Spleen (tissue), 11 donors: ENCODE measurements around the gene FETUB. TPM values are rescaled to one million over a fixed set of nuclear protein-coding genes. Genes with fewer than 3 reads are reported as not detected.

ENCODE experiments used
- DNase-seq: peaks from one replicate; pipeline ENCODE4 v3.0.0-alpha.2; 2020
- H3K27ac ChIP-seq, 8 donors: fragments of 200-600 bp; sonication (generic) in 7 of 8; 1 replicate in 4 of 8; 2 replicates in 4 of 8; pipeline versions ENCODE4 v1.5.0 to v1.8.0; 2016 to 2021; ENCODE audit warnings: inconsistent platforms in 4 of 8, mild to moderate bottlenecking in 4 of 8, moderate library complexity in 1 of 8
- H3K27me3 ChIP-seq, 7 donors: fragments of 200-600 bp; sonication (generic) in 6 of 7; replicated peaks in 1 of 7; 1 replicate in 4 of 7; 2 replicates in 3 of 7; pipeline versions ENCODE4 v1.5.0 to v1.8.0; 2016 to 2021; ENCODE audit warnings: inconsistent platforms in 3 of 7, mild to moderate bottlenecking in 1 of 7
- H3K36me3 ChIP-seq, 6 donors: fragments of 200-600 bp; sonication (generic) in 5 of 6; 1 replicate in 4 of 6; 2 replicates in 2 of 6; pipeline versions ENCODE4 v1.5.0 to v1.8.0; 2016 to 2021; ENCODE audit warnings: inconsistent platforms in 2 of 6
- H3K4me1 ChIP-seq, 6 donors: fragments of 200-600 bp; sonication (generic) in 5 of 6; 1 replicate in 3 of 6; 2 replicates in 3 of 6; pipeline versions ENCODE4 v1.5.0 to v1.8.0; 2016 to 2021; ENCODE audit warnings: inconsistent platforms in 3 of 6
- H3K4me3 ChIP-seq, 8 donors: fragments of 200-600 bp; sonication (generic) in 7 of 8; 1 replicate in 4 of 8; 2 replicates in 4 of 8; pipeline versions ENCODE4 v1.5.0 to v1.8.0; 2016 to 2021; ENCODE audit warnings: inconsistent platforms in 4 of 8, mild to moderate bottlenecking in 4 of 8, moderate library complexity in 2 of 8
- H3K9me3 ChIP-seq, 8 donors: fragments of 200-600 bp; sonication (generic) in 7 of 8; 1 replicate in 4 of 8; 2 replicates in 4 of 8; pipeline versions ENCODE4 v1.5.0 to v1.8.0; 2016 to 2021; ENCODE audit warnings: inconsistent platforms in 4 of 8
- CTCF ChIP-seq, 11 experiments: fragments of 200-600 bp in 7 of 11; fragments of 450-650 bp in 4 of 11; sonication (generic) in 4 of 11; IDR thresholded peaks in 8 of 11; conservative IDR thresholded peaks in 3 of 11; 1 replicate in 7 of 11; 2 replicates in 4 of 11; pipeline versions ENCODE4 v1.4.0 to v1.8.0; 2016 to 2021; ENCODE audit warnings: antibody characterized with exemption in 11 of 11, inconsistent platforms in 4 of 11, mild to moderate bottlenecking in 1 of 11
- POLR2A ChIP-seq, 3 donors: fragments of 450-650 bp; IDR thresholded peaks; one replicate each; pipeline ENCODE4 v1.5.1; 2017; ENCODE audit warnings: antibody characterized with exemption in 3 of 3, mild to moderate bottlenecking in 1 of 3
- POLR2AphosphoS5 ChIP-seq, 3 donors: sonication (generic); formaldehyde crosslinking; IDR thresholded peaks; one replicate each; pipeline ENCODE4 v1.5.1; 2017; ENCODE audit warnings: antibody characterized with exemption in 3 of 3
- WGBS, 5 donors: extraction: QIAGEN DNeasy Blood & Tissue Kit in 3 of 5; methylation state at CpG; one replicate each; pipeline versions ENCODE4 v1.1.5 to v1.1.7; 2013 to 2018; 5-methylcytosine and 5-hydroxymethylcytosine counted together
- intact Hi-C: fragments of 100-400 bp; cut with DNase I; formaldehyde crosslinking; loops from one replicate; pipeline ENCODE4 v1.15.0; 2023; ENCODE audit warnings: low total_unique reads
- polyA plus RNA-seq, 3 donors: library from polyadenylated mRNA; stranded (reverse); fragments of 200-250 nt; gene quantifications; one replicate each; pipeline ENCODE4 v1.2.1, GENCODE V29; 2013
- total RNA-seq, 7 donors: library from RNA; depleted of rRNA in 3 of 7; stranded (reverse); fragments of >200 nt in 3 of 7; fragmentation: NEBNext Ultra II Directional in 4 of 7; extraction: Animal tissue kit (Norgen Biotek cat#: 25700) in 4 of 7; gene quantifications; one replicate each; pipeline versions ENCODE4 v1.1.0 to v1.2.1, GENCODE V29; 2016 to 2021
- donor health status: healthy with polysubstance abuse.
- donor health status: DM: no; HTN: no; CAD: no; lungs with moderate emphysema.
- donor health status: DM: no; HTN: no; CAD: no.
- donor health status: Bipolar disorder and iron deficiency.
- donor health status: healthy.
- donor health status: DM: no; HTN: no; CAD: no.
- donor health status: DM: yes; HTN: yes; CAD: no.

The FETUB gene
- total and polyA plus RNA-seq, 10 donors: not detected

- TF ChIP-seq POLR2A (IDR thresholded peaks at IDR 0.05): no peak
- no peak for TF ChIP-seq POLR2AphosphoS5 (IDR thresholded peaks at IDR 0.05)
- no peak for TF ChIP-seq CTCF (IDR thresholded peaks at IDR 0.05 in 8 of 11, conservative IDR thresholded peaks at IDR 0.05 in 3 of 11)
- 73 to 85% (median 81%) methylated on average over 4 of the region's 4 CpGs for WGBS, 5 donors
- Histone ChIP-seq H3K36me3 (no peaks in the 10 kb centered on the region), H3K4me1 (no peaks in the 10 kb centered on the region), H3K27ac (no peak overlapping the region), H3K27me3 (peaks cover 0 to 30% (median 0%) of the 10 kb centered on the region in 7 donors), H3K9me3 (no peaks in the 10 kb centered on the region), H3K4me3 (no peak overlapping the region)
- DNase-seq: no peak
- intact Hi-C loops: no loop called here
Measured at GRCh38 chr3:186624598-186624997, 15.6 kb upstream of the FETUB start.

GRCh38 chr3:186625600-186626042, 14.6 kb upstream of the FETUB start:
- Histone ChIP-seq H3K36me3 (no peaks in the 10 kb centered on the region), H3K4me3 (no peak overlapping the region), H3K9me3 (no peaks in the 10 kb centered on the region), H3K4me1 (no peaks in the 10 kb centered on the region), H3K27me3 (peaks cover 0 to 23% (median 0%) of the 10 kb centered on the region in 7 donors), H3K27ac (no peak overlapping the region)
- DNase-seq: no peak
- 71 to 77% (median 74%) methylated on average over 4 of the region's 4 CpGs for WGBS, 5 donors
- intact Hi-C loops: no loop called here
- TF ChIP-seq POLR2AphosphoS5 (IDR thresholded peaks at IDR 0.05) (no peak), POLR2A (IDR thresholded peaks at IDR 0.05) (no peak), CTCF (IDR thresholded peaks at IDR 0.05 in 8 of 11, conservative IDR thresholded peaks at IDR 0.05 in 3 of 11) (no peak)

- WGBS, 5 donors: 58 to 80% (median 63%) methylated on average over 7 of the region's 7 CpGs
- Histone ChIP-seq H3K9me3 (no peaks in the 10 kb centered on the region), H3K27me3 (peaks cover 0 to 21% (median 0%) of the 10 kb centered on the region in 7 donors), H3K27ac (no peak overlapping the region), H3K4me1 (no peaks in the 10 kb centered on the region), H3K36me3 (no peaks in the 10 kb centered on the region), H3K4me3 (no peak overlapping the region)
- intact Hi-C loops: no loop called here
- no peak for DNase-seq
- TF ChIP-seq CTCF (IDR thresholded peaks at IDR 0.05 in 8 of 11, conservative IDR thresholded peaks at IDR 0.05 in 3 of 11): no peak
- no peak for TF ChIP-seq POLR2A (IDR thresholded peaks at IDR 0.05)
- TF ChIP-seq POLR2AphosphoS5 (IDR thresholded peaks at IDR 0.05): no peak
Measured at GRCh38 chr3:186626254-186626847, 13.8 kb upstream of the FETUB start.

- no peaks in the 10 kb centered on the region for H3K36me3 ChIP-seq
- H3K9me3 ChIP-seq: no peaks in the 10 kb centered on the region
- TF ChIP-seq POLR2A (IDR thresholded peaks at IDR 0.05) (no peak), POLR2AphosphoS5 (IDR thresholded peaks at IDR 0.05) (no peak), CTCF (IDR thresholded peaks at IDR 0.05 in 8 of 11, conservative IDR thresholded peaks at IDR 0.05 in 3 of 11) (no peak)
- H3K27me3 ChIP-seq: peaks cover 0 to 21% (median 0%) of the 10 kb centered on the region in 7 donors
- DNase-seq: no peak
- no peak overlapping the region for H3K27ac ChIP-seq
- intact Hi-C loops: no loop called here
- no peak overlapping the region for H3K4me3 ChIP-seq
- H3K4me1 ChIP-seq: no peaks in the 10 kb centered on the region
- WGBS, 5 donors: 92 to 95% (median 93%) methylated on average over 7 of the region's 7 CpGs
Measured at GRCh38 chr3:186627852-186628414, 12.3 kb upstream of the FETUB start.
